ENCODE results near the gene NLRC5. TPM values are rescaled to one million over a fixed set of nuclear protein-coding genes. Genes with fewer than 3 reads are reported as not detected.

Gene NLRC5
- total RNA-seq, 4 donors from 2014 or later: 47.6 to 314 (median 80.8) TPM

DNA sequence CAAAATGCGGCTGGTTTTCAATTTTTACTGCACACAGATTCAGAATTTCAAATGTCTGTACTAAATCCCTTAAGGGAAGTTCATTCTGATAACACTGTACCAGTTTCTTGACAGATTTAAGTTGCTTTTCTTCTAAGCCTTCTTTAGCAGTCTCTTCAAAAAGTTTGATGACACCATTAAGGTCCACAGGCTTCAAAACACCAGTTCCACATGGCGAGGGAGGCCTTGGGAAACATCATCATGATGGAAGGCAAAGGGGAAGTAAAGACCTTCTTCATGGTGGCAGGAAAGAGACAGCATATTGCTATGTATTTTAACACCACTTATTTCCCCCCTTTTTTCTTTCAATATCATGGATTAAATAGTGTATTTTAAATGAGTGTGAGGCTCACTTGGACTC, 24.5 kb downstream of the NLRC5 start:
- TF ChIP-seq POLR2A (IDR thresholded peaks at IDR 0.05): no peak
- TF ChIP-seq, protein P1, sequence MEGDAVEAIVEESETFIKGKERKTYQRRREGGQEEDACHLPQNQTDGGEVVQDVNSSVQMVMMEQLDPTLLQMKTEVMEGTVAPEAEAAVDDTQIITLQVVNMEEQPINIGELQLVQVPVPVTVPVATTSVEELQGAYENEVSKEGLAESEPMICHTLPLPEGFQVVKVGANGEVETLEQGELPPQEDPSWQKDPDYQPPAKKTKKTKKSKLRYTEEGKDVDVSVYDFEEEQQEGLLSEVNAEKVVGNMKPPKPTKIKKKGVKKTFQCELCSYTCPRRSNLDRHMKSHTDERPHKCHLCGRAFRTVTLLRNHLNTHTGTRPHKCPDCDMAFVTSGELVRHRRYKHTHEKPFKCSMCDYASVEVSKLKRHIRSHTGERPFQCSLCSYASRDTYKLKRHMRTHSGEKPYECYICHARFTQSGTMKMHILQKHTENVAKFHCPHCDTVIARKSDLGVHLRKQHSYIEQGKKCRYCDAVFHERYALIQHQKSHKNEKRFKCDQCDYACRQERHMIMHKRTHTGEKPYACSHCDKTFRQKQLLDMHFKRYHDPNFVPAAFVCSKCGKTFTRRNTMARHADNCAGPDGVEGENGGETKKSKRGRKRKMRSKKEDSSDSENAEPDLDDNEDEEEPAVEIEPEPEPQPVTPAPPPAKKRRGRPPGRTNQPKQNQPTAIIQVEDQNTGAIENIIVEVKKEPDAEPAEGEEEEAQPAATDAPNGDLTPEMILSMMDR (IDR thresholded peaks at IDR 0.05): no peak

DNA sequence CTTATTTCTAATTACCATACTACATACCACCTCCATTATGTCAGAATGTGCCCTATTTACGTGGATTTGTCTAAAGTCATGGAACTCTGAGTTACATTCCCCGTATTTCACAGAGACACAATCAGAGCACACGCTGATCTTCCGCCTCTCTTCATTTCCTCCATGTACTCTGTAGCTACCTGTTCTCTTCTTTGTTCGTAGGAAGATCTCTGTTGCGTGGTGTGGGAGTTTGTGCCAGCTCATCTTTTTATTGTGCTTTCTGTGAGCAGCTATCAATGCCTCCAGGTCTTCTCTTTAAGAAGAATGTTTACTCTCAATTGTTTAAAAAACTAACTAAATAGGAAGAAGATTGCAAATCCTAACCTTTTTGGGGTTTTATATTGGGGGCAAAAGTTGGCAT, 26.9 kb downstream of the NLRC5 start:
- H3K27ac ChIP-seq: no peak overlapping the region
- H3K4me3 ChIP-seq: no peak overlapping the region
- H3K36me3 ChIP-seq: peaks cover 0 to 38% (median 0%) of the 10 kb centered on the region in 3 donors
- peaks cover 2 to 7% (median 5%) of the 10 kb centered on the region in 4 donors for H3K4me1 ChIP-seq
- peak in 1 of 3 donors; percentile 30 for DNase-seq
- no peak for TF ChIP-seq POLR2A (IDR thresholded peaks at IDR 0.05)
- TF ChIP-seq, protein P1 (IDR thresholded peaks at IDR 0.05): no peak
- H3K27me3 ChIP-seq: no peaks in the 10 kb centered on the region
- H3K9me3 ChIP-seq: no peaks in the 10 kb centered on the region

More for the DNA sequence above, 24.5 kb downstream of the NLRC5 start:
- Histone ChIP-seq H3K36me3 (peaks cover 0 to 17% (median 0%) of the 10 kb centered on the region in 3 donors), H3K27ac (peak overlapping the region; percentile 13 to 56 (median 40)), H3K4me1 (peaks cover 2 to 10% (median 5%) of the 10 kb centered on the region in 4 donors), H3K27me3 (no peaks in the 10 kb centered on the region), H3K9me3 (no peaks in the 10 kb centered on the region), H3K4me3 (no peak overlapping the region)
- peak in 1 of 3 donors; percentile 31 for DNase-seq

DNA sequence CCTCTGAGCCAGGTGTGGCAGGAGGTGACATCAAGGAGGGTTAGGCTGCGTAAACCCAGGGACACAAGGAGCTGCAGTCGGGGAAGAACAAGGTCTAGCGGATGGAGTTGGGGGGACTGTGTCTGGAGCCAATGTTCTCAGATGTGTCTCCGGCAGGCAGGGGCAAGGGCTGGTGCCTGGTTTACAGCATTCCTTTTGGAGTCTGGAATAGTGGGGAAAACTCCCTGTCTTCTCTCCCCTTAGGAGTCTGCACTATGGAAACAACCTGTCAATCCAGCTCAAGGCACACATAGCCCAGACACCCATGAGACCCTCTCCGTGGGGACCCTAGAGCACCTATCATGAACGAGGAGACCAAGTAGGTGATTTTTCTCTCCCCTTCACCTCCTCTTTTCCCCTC, 27.5 kb downstream of the NLRC5 start:
- H3K27me3 ChIP-seq: no peaks in the 10 kb centered on the region
- no peak overlapping the region for H3K4me3 ChIP-seq
- peaks cover 2 to 7% (median 5%) of the 10 kb centered on the region in 4 donors for H3K4me1 ChIP-seq
- TF ChIP-seq, protein P1 (IDR thresholded peaks at IDR 0.05): no peak
- TF ChIP-seq POLR2A (IDR thresholded peaks at IDR 0.05): no peak
- peaks cover 0 to 43% (median 0%) of the 10 kb centered on the region in 3 donors for H3K36me3 ChIP-seq
- no peaks in the 10 kb centered on the region for H3K9me3 ChIP-seq
- no peak overlapping the region for H3K27ac ChIP-seq
- peak in 1 of 3 donors; percentile 18 for DNase-seq

DNA sequence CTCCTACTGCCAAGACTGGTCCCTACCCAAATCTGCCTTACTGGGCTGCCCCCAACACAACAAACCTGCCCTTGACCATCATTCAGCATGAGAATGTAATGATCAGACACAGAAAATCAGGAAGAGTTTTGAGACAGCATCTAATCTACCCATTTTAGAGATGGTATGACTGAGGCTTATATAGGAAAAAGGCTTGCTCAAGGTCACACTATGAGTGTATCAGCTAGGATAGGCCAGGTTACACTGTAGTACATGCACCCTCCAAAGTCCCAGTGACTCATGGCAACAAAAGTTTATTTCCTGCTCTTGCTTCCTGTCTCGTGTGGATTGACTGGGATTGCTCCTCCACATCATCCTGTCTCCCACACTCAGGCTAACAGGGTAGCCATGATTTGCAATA, 27.9 kb downstream of the NLRC5 start:
- Histone ChIP-seq H3K9me3 (no peaks in the 10 kb centered on the region), H3K4me3 (no peak overlapping the region), H3K27ac (no peak overlapping the region), H3K27me3 (no peaks in the 10 kb centered on the region), H3K36me3 (peaks cover 0 to 47% (median 0%) of the 10 kb centered on the region in 3 donors), H3K4me1 (peaks cover 2 to 7% (median 5%) of the 10 kb centered on the region in 4 donors)
- TF ChIP-seq, protein P1 (IDR thresholded peaks at IDR 0.05): no peak
- TF ChIP-seq POLR2A (IDR thresholded peaks at IDR 0.05): no peak
- DNase-seq: peak in 1 of 3 donors; percentile 36

DNA sequence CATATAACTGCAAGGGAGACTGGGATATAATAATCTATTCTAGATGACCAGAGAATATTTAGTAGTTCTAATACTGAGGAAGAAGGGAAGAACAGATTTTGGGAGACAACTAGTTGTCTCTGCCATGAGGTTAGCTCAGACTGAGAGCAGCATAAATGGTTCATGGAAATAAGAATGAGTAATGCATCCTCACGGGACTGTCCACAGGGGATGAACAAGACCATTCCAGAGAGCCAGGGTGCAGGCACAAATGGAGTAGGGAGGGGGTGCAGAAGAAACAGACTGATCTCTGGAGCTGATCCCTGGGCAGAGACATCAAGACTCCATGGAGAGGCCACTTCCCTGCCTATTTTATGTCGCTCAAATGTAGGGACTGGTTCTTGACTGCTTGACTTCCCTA, 30.4 kb downstream of the NLRC5 start:
- Histone ChIP-seq H3K27ac (no peak overlapping the region), H3K4me3 (no peak overlapping the region), H3K36me3 (peaks cover 0 to 65% (median 0%) of the 10 kb centered on the region in 3 donors), H3K4me1 (peaks cover 0 to 7% (median 2%) of the 10 kb centered on the region in 4 donors), H3K9me3 (no peaks in the 10 kb centered on the region), H3K27me3 (no peaks in the 10 kb centered on the region)
- DNase-seq: no peak
- TF ChIP-seq, protein P1 (IDR thresholded peaks at IDR 0.05): no peak
- TF ChIP-seq POLR2A (IDR thresholded peaks at IDR 0.05): no peak

Measured in Peyer's patch (tissue), 4 donors.